Pancreas (tissue), 10 donors: Measurements from ENCODE around the gene AFF1. TPM values are rescaled to one million over a fixed set of nuclear protein-coding genes. Genes with fewer than 3 reads are reported as not detected.

Experiments
- ATAC-seq, 4 donors: fragments of 200-7000 bp; cut with Tn5 transposase; one replicate each; pipeline versions ENCODE4 v1.8.0 to v1.9.1; 2020; ENCODE audit warnings: mild to moderate bottlenecking in 4 of 4, moderate library complexity in 4 of 4
- DNase-seq, 6 donors: peaks; one replicate each; pipeline ENCODE4 v3.0.0-alpha.2; 2020
- FAIRE-seq: peaks from 2 replicates; lab custom pipeline; 2012; peaks lifted over from hg19 to GRCh38; lab: Jason Lieb, UNC
- H3K27ac ChIP-seq, 4 donors: fragments of 200-600 bp; sonication (generic); 1 replicate in 3 of 4; 2 replicates in 1 of 4; pipeline versions ENCODE4 v1.5.0 to v1.8.0; 2020
- H3K27me3 ChIP-seq, 4 donors: fragments of 200-600 bp; one replicate each; pipeline ENCODE4 v1.8.0; 2021
- H3K36me3 ChIP-seq, 3 donors: fragments of 200-600 bp; sonication (generic) in 1 of 3; one replicate each; pipeline versions ENCODE4 v1.5.0 to v1.8.0; 2020 to 2021
- H3K4me1 ChIP-seq, 3 donors: fragments of 200-600 bp; one replicate each; pipeline ENCODE4 v1.8.0; 2021
- H3K4me3 ChIP-seq, 4 donors: fragments of 200-600 bp; sonication (generic) in 2 of 4; one replicate each; pipeline versions ENCODE4 v1.5.0 to v1.8.0; 2020 to 2021
- H3K9me3 ChIP-seq, 4 donors: fragments of 200-600 bp; one replicate each; pipeline ENCODE4 v1.8.0; 2021
- WGBS, 2 donors: extraction: QIAGEN DNeasy Blood & Tissue Kit; methylation state at CpG; one replicate each; pipeline ENCODE4 v1.1.7; 2013; 5-methylcytosine and 5-hydroxymethylcytosine counted together
- intact Hi-C, 3 donors: fragments of 100-400 bp; cut with DNase I; formaldehyde crosslinking; loops; one replicate each; pipeline versions ENCODE4 v1.11.1 to v1.14.2; 2022
- polyA plus RNA-seq, 2 donors: library from polyadenylated mRNA; stranded (reverse); fragments of 200-250 nt; gene quantifications; one replicate each; pipeline ENCODE4 v1.2.3, GENCODE V29; 2013
- total RNA-seq, 6 donors: library from RNA; stranded (reverse); fragmentation: NEBNext Ultra II Directional in 4 of 6; extraction: Animal tissue kit (Norgen Biotek cat#: 25700) in 4 of 6; gene quantifications; one replicate each; pipeline versions ENCODE4 v1.2.1 to v1.2.4, GENCODE V29; 2021 to 2023
- TF ChIP-seq, protein P1 (sequence below), 4 donors: fragments of 200-600 bp; sonication (generic) in 3 of 4; IDR thresholded peaks; one replicate each; pipeline versions ENCODE4 v1.5.0 to v1.8.0; 2021; ENCODE audit warnings: antibody characterized with exemption in 4 of 4
- donor health status: healthy with polysubstance abuse.
- donor health status: DM: no; HTN: no; CAD: no; lungs with moderate emphysema.
- donor health status: DM: no; HTN: no; CAD: no.
- donor health status: control.
- donor health status: control.
- donor health status: Bipolar disorder and iron deficiency.
- donor health status: DM: yes; HTN: yes; CAD: no.
- donor health status: DM: no; HTN: no; CAD: no.
- donor health status: DM: no; HTN: no; CAD: no.
- donor health status: DM: yes; HTN: yes; CAD: no.

AFF1 gene
- total and polyA plus RNA-seq, 8 donors: 11.8 to 62.0 (median 40.4) TPM

- TF ChIP-seq, protein P1, sequence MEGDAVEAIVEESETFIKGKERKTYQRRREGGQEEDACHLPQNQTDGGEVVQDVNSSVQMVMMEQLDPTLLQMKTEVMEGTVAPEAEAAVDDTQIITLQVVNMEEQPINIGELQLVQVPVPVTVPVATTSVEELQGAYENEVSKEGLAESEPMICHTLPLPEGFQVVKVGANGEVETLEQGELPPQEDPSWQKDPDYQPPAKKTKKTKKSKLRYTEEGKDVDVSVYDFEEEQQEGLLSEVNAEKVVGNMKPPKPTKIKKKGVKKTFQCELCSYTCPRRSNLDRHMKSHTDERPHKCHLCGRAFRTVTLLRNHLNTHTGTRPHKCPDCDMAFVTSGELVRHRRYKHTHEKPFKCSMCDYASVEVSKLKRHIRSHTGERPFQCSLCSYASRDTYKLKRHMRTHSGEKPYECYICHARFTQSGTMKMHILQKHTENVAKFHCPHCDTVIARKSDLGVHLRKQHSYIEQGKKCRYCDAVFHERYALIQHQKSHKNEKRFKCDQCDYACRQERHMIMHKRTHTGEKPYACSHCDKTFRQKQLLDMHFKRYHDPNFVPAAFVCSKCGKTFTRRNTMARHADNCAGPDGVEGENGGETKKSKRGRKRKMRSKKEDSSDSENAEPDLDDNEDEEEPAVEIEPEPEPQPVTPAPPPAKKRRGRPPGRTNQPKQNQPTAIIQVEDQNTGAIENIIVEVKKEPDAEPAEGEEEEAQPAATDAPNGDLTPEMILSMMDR (IDR thresholded peaks at IDR 0.05): no peak
- FAIRE-seq (no peak), DNase-seq (no peak), ATAC-seq (no peak)
- WGBS, 2 donors: 53 to 70% methylated on average over 3 of the region's 3 CpGs
- H3K4me3 ChIP-seq: no peak overlapping the region
- H3K4me1 ChIP-seq: peaks cover 7 to 66% (median 56%) of the 10 kb centered on the region in 3 donors
- intact Hi-C loops: loop anchor here in 2 of 3 donors (10.0 kb wide), 1 partner anchor 59 kb away; no protein-coding TSS in a partner anchor
- H3K27ac ChIP-seq: peak overlapping the region in 3 of 4 donors; percentile 30 to 73 (median 63)
- no peaks in the 10 kb centered on the region for H3K9me3 ChIP-seq
- H3K27me3 ChIP-seq: no peaks in the 10 kb centered on the region
- H3K36me3 ChIP-seq: no peaks in the 10 kb centered on the region
These were observed 139.3 kb downstream of the AFF1 start for GRCh38 chr4:87074121-87074488.

GRCh38 chr4:87075876-87076275 lies 141.1 kb downstream of the AFF1 start:
- H3K36me3 ChIP-seq: no peaks in the 10 kb centered on the region
- TF ChIP-seq, protein P1 (IDR thresholded peaks at IDR 0.05): no peak
- no peak overlapping the region for H3K27ac ChIP-seq
- intact Hi-C loops: loop anchor here in 2 of 3 donors (10.0 kb wide), 1 partner anchor 61 kb away; no protein-coding TSS in a partner anchor
- DNase-seq (no peak), FAIRE-seq (no peak), ATAC-seq (no peak)
- H3K4me1 ChIP-seq: peaks cover 11 to 81% (median 67%) of the 10 kb centered on the region in 3 donors
- 54 to 76% methylated on average over 2 of the region's 2 CpGs for WGBS, 2 donors
- H3K4me3 ChIP-seq: no peak overlapping the region
- H3K9me3 ChIP-seq: no peaks in the 10 kb centered on the region
- no peaks in the 10 kb centered on the region for H3K27me3 ChIP-seq

DNA sequence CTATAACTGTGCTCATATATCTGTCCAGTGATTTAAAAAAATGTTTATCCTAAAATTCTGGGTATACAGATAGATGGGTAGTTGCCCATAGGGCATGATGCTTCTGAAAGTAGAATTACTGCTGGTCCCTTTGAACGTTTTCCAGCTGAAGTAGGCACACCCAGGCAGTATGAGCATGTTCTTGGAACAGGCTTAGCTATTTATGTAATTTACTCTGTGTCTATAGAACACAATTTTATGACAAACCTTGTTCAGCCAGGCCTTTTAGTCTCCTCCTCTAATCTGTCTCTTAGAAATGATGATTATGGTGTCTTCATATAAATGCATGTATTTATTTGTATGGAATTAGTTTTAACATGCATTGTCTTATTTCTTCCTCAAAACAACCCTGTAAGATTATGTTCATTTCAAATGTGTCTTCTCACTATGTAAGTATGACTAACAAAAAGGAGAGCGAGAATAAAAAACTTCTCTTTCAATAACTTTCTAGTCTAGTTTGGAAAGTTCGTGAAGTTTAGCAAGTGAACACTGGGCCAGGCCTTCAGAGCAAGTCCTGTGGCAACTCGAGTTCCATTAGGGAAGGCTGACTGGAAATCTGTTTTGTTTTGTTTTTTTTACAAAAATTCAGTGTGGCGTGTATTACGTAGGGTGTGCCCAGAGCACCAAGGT lies 142.0 kb downstream of the AFF1 start:
- TF ChIP-seq, protein P1 (IDR thresholded peaks at IDR 0.05): no peak
- DNase-seq (no peak), FAIRE-seq (peak; percentile 20), ATAC-seq (no peak)
- H3K27me3 ChIP-seq: no peaks in the 10 kb centered on the region
- peaks cover 11 to 74% (median 60%) of the 10 kb centered on the region in 3 donors for H3K4me1 ChIP-seq
- intact Hi-C loops: loop anchor here in 2 of 3 donors (10.0 kb wide), 1 partner anchor 62 kb away; no protein-coding TSS in a partner anchor
- no peak overlapping the region for H3K4me3 ChIP-seq
- H3K9me3 ChIP-seq: no peaks in the 10 kb centered on the region
- peak overlapping the region in 1 of 4 donors; percentile 63 for H3K27ac ChIP-seq
- H3K36me3 ChIP-seq: no peaks in the 10 kb centered on the region
- WGBS, 2 donors: 80 to 83% methylated on average over 6 of the region's 6 CpGs

DNA sequence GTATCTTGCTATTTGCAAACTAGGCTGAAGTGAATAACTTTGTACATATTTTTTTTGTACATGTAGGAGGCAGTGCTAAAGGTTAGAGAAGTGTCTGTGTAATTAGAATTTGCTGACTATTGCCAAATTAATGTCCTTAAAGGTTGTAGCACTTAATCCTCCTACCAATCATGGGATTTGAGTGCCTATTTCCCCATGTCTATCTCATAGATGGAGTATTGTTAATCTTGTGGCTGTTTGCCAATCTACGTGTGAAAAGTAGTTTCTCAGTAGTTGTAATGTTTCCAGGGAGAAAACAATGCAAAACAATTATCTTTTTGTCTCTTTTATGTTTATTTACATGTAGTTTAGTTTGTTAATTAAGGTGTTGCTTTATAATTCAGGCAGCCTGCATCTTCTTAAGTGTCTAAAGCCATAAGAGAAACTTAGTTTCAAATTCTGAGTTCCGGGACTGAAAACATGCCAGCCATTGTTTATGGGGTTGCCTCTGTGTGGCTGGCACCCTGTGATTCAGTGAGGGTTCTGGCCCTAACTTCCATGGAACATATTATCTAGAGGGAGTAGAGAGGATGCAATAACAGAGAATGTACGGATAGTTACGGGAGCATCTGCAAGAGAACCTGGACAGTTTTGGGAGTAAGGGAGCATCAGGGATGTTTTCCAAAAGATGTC lies 143.2 kb downstream of the AFF1 start:
- DNase-seq (no peak), FAIRE-seq (no peak), ATAC-seq (no peak)
- Histone ChIP-seq H3K36me3 (no peaks in the 10 kb centered on the region), H3K9me3 (no peaks in the 10 kb centered on the region), H3K4me3 (no peak overlapping the region), H3K27ac (peak overlapping the region in 2 of 4 donors; percentile 61 to 63), H3K4me1 (peaks cover 11 to 71% (median 53%) of the 10 kb centered on the region in 3 donors), H3K27me3 (no peaks in the 10 kb centered on the region)
- TF ChIP-seq, protein P1 (IDR thresholded peaks at IDR 0.05): no peak
- intact Hi-C loops: loop anchor here in 2 of 3 donors (10.0 kb wide), 1 partner anchor 63 kb away; no protein-coding TSS in a partner anchor
- WGBS, 2 donors: 53 to 54% methylated on average over 4 of the region's 4 CpGs
